Muscle of leg (tissue), 11 donors: ENCODE measurements around the gene NEK2. TPM values are rescaled to one million over a fixed set of nuclear protein-coding genes. Genes with fewer than 3 reads are reported as not detected.

Experiments used
- DNase-seq: peaks from one replicate; pipeline ENCODE4 v3.0.0; 2013
- H3K27ac ChIP-seq: one replicate; pipeline ENCODE4 v1.5.1; 2013; ENCODE audit warnings: mild to moderate bottlenecking, low read length, control low read depth
- H3K27me3 ChIP-seq: one replicate; pipeline ENCODE4 v1.6.1; 2013; ENCODE audit warnings: low read length; ENCODE audit not compliant: control insufficient read depth, insufficient read depth
- H3K36me3 ChIP-seq: one replicate; pipeline ENCODE4 v1.6.1; 2013; ENCODE audit warnings: low read length; ENCODE audit not compliant: control insufficient read depth, insufficient read depth
- H3K4me1 ChIP-seq: one replicate; pipeline ENCODE4 v1.6.1; 2013; ENCODE audit warnings: low read length; ENCODE audit not compliant: control insufficient read depth, insufficient read depth
- H3K4me3 ChIP-seq: one replicate; pipeline ENCODE4 v1.5.1; 2013; ENCODE audit warnings: low read length, control low read depth
- H3K9me3 ChIP-seq: replicated peaks from 2 replicates; pipeline ENCODE4 v1.6.1; 2013; ENCODE audit warnings: low read depth, low read length; ENCODE audit not compliant: control insufficient read depth
- WGBS: methylation state at CpG from one replicate; pipeline ENCODE4 v1.1.5; 2013; ENCODE audit warnings: missing lambda C conversion rate; ENCODE audit not compliant: insufficient coverage; 5-methylcytosine and 5-hydroxymethylcytosine counted together
- polyA plus RNA-seq, 8 donors: library from polyadenylated mRNA; unstranded; fragments of 120-200 nt; gene quantifications; one replicate each; pipeline versions ENCODE4 v1.2.1 to v1.2.3, GENCODE V29; 2013; ENCODE audit warnings: inconsistent platforms in 1 of 8, low replicate concordance in 1 of 8; ENCODE audit not compliant: insufficient read length in 8 of 8, insufficient read depth in 1 of 8
- total RNA-seq: library from RNA; stranded (reverse); fragments of 120-200 nt; gene quantifications from one replicate; pipeline ENCODE4 v1.2.4, GENCODE V29; 2013

The NEK2 gene
- total and polyA plus RNA-seq, 9 donors = 6.0 to 11.5 (median 8.4) TPM

- 92% methylated on average over 6 of the region's 6 CpGs for WGBS
Measured at GRCh38 chr1:211612786-211613107, 62.7 kb downstream of the NEK2 start.

More at GRCh38 chr1:211612786-211613107, 62.7 kb downstream of the NEK2 start:
- no peak overlapping the region for H3K4me3 ChIP-seq
- H3K4me1 ChIP-seq = peaks cover 28% of the 10 kb centered on the region
- no peaks in the 10 kb centered on the region for H3K27me3 ChIP-seq
- DNase-seq = no peak
- no peaks in the 10 kb centered on the region for H3K9me3 ChIP-seq
- H3K36me3 ChIP-seq = no peaks in the 10 kb centered on the region
- H3K27ac ChIP-seq = no peak overlapping the region

Other genes with a start within 250 kb of the NEK2 start
- gene RD3, start 183.5 kb downstream of the NEK2 start, total RNA-seq = 0.80 TPM
- 1 to 10 TPM in 6 of 8 donors, under 1 TPM in 2; 0.81 to 1.7 (median 1.2) TPM for gene RD3, start 183.5 kb downstream of the NEK2 start, polyA plus RNA-seq
- gene SLC30A1, start 96.5 kb downstream of the NEK2 start, total RNA-seq = 11.3 TPM
- gene SLC30A1, start 96.5 kb downstream of the NEK2 start, polyA plus RNA-seq = 10 to 100 TPM in 7 of 8 donors, 1 to 10 TPM in 1; 9.4 to 15.3 (median 13.1) TPM
- 23.1 TPM for gene LPGAT1, start 155.1 kb upstream of the NEK2 start, total RNA-seq
- 10 to 100 TPM; 14.0 to 22.7 (median 17.0) TPM for gene LPGAT1, start 155.1 kb upstream of the NEK2 start, polyA plus RNA-seq